ENCODE data around the gene TMEM125. TPM values are rescaled to one million over a fixed set of nuclear protein-coding genes. Genes with fewer than 3 reads are reported as not detected.

TMEM125 gene
- total and polyA plus RNA-seq, 11 donors = 0.11 to 0.68 (median 0.29) TPM; not detected in 5

DNA sequence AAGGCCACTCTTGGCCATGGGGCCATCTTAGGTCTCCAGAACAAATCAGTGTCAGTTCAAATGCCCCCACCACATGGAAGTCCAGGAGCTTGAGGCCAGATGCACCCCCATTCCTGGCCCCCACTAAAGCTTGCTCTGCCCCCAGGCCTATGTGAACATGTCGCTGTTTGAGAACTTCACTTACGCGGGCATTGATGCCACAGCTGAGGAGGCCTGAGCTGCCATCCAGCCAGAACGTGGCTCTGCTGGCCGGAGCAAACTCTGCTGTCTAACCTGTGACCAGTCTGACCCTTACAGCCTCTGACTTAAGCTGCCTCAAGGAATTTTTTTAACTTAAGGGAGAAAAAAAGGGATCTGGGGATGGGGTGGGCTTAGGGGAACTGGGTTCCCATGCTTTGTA lies 52.7 kb downstream of the TMEM125 start:
- Histone ChIP-seq H3K27me3 (no peaks in the 10 kb centered on the region), H3K27ac (no peak overlapping the region), H3K36me3 (peaks cover 0 to 57% (median 7%) of the 10 kb centered on the region in 9 donors), H3K4me1 (no peaks in the 10 kb centered on the region), H3K4me3 (no peak overlapping the region), H3K9me3 (peaks cover 0 to 28% (median 8%) of the 10 kb centered on the region in 12 donors)
- ATAC-seq (no peak), DNase-seq (no peak)
- intact Hi-C loops (cut with DNase I) = no loop called here
- 92 to 100% (median 96%) methylated on average over 1 to 5 of the region's 5 CpGs for WGBS, 4 donors
- TF ChIP-seq, protein P1, sequence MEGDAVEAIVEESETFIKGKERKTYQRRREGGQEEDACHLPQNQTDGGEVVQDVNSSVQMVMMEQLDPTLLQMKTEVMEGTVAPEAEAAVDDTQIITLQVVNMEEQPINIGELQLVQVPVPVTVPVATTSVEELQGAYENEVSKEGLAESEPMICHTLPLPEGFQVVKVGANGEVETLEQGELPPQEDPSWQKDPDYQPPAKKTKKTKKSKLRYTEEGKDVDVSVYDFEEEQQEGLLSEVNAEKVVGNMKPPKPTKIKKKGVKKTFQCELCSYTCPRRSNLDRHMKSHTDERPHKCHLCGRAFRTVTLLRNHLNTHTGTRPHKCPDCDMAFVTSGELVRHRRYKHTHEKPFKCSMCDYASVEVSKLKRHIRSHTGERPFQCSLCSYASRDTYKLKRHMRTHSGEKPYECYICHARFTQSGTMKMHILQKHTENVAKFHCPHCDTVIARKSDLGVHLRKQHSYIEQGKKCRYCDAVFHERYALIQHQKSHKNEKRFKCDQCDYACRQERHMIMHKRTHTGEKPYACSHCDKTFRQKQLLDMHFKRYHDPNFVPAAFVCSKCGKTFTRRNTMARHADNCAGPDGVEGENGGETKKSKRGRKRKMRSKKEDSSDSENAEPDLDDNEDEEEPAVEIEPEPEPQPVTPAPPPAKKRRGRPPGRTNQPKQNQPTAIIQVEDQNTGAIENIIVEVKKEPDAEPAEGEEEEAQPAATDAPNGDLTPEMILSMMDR (IDR thresholded peaks at IDR 0.05) = no peak
- TF ChIP-seq POLR2A (IDR thresholded peaks at IDR 0.05) = no peak

Other genes with a start within 250 kb of the TMEM125 start
- 10 to 100 TPM; 22.8 to 62.1 (median 27.2) TPM for gene EBNA1BP2, start 97.7 kb upstream of the TMEM125 start, total RNA-seq
- 100 to 1,000 TPM in 1 of 2 donors, 10 to 100 TPM in 1; 32.9 to 166 TPM for gene EBNA1BP2, start 97.7 kb upstream of the TMEM125 start, polyA plus RNA-seq
- under 1 TPM in 4 of 9 donors, not detected in 5; 0.07 to 0.34 (median 0.16) TPM for gene CFAP57, start 97.7 kb upstream of the TMEM125 start, total RNA-seq
- gene CFAP57, start 97.7 kb upstream of the TMEM125 start, polyA plus RNA-seq = under 1 TPM; 0.08 to 0.12 TPM
- gene C1orf210, start 15.6 kb downstream of the TMEM125 start, total RNA-seq = not detected
- gene C1orf210, start 15.6 kb downstream of the TMEM125 start, polyA plus RNA-seq = not detected
- gene TIE1, start 31.0 kb downstream of the TMEM125 start, total RNA-seq = 10 to 100 TPM; 19.2 to 65.1 (median 28.4) TPM
- 10 to 100 TPM; 25.1 to 37.6 TPM for gene TIE1, start 31.0 kb downstream of the TMEM125 start, polyA plus RNA-seq
- gene MPL, start 67.8 kb downstream of the TMEM125 start, total RNA-seq = under 1 TPM; 0.25 to 0.98 (median 0.59) TPM
- gene MPL, start 67.8 kb downstream of the TMEM125 start, polyA plus RNA-seq = under 1 TPM in 1 of 2 donors, not detected in 1; 0.11 TPM
- gene CDC20, start 89.0 kb downstream of the TMEM125 start, total RNA-seq = 10 to 100 TPM in 1 of 9 donors, 1 to 10 TPM in 5, under 1 TPM in 3; 0.45 to 16.9 (median 1.5) TPM
- under 1 TPM; 0.38 to 0.49 TPM for gene CDC20, start 89.0 kb downstream of the TMEM125 start, polyA plus RNA-seq
- gene ELOVL1, start 98.0 kb downstream of the TMEM125 start, total RNA-seq = 10 to 100 TPM; 22.1 to 63.5 (median 33.6) TPM
- 10 to 100 TPM; 25.7 to 93.4 TPM for gene ELOVL1, start 98.0 kb downstream of the TMEM125 start, polyA plus RNA-seq
- gene MED8, start 119.8 kb downstream of the TMEM125 start, total RNA-seq = 10 to 100 TPM; 13.7 to 25.4 (median 16.9) TPM
- 10 to 100 TPM; 11.7 to 31.4 TPM for gene MED8, start 119.8 kb downstream of the TMEM125 start, polyA plus RNA-seq
- gene SZT2, start 119.9 kb downstream of the TMEM125 start, total RNA-seq = 10 to 100 TPM; 19.0 to 39.7 (median 24.4) TPM
- 10 to 100 TPM; 13.1 to 29.1 TPM for gene SZT2, start 119.9 kb downstream of the TMEM125 start, polyA plus RNA-seq
- gene HYI, start 183.9 kb downstream of the TMEM125 start, total RNA-seq = 10 to 100 TPM; 13.9 to 30.3 (median 20.9) TPM
- gene HYI, start 183.9 kb downstream of the TMEM125 start, polyA plus RNA-seq = 10 to 100 TPM in 1 of 2 donors, 1 to 10 TPM in 1; 8.1 to 33.0 TPM

Data from heart left ventricle (tissue), 16 donors.